ENCODE data around the gene IRF2.

GRCh38 chr4:184410748-184411147 is 63.6 kb downstream of the IRF2 start:
- TF ChIP-seq POLR2A (IDR thresholded peaks at IDR 0.05; ENCODE audit: low read depth) (no peak), POLR2AphosphoS5 (IDR thresholded peaks at IDR 0.05) (no peak), CTCF (IDR thresholded peaks at IDR 0.05) (no peak)
